Neural cell (in vitro differentiated cells): Measurements from ENCODE around the gene BICC1. TPM values are rescaled to one million over a fixed set of nuclear protein-coding genes. Genes with fewer than 3 reads are reported as not detected.

Experiments used
- H2AFZ ChIP-seq: fragments of 200-600, 300-800 bp; sonication (generic), shearing (Covaris generic); 2 replicates; pipeline ENCODE4 v1.6.0; 2014; ENCODE audit warnings: low read depth, mild to moderate bottlenecking, antibody characterized with exemption, low read length, moderate library complexity
- H3F3A ChIP-seq: fragments of 200-600 bp; shearing (Covaris generic); 2 replicates; pipeline ENCODE4 v1.6.1; 2016; ENCODE audit warnings: mild to moderate bottlenecking, moderate library complexity, mixed read lengths, antibody characterized with exemption, low read length; ENCODE audit not compliant: insufficient read depth, poor library complexity, severe bottlenecking
- H3K27ac ChIP-seq: fragments of 200-600, 300-800 bp; sonication (generic), shearing (Covaris generic); 2 replicates; pipeline ENCODE4 v1.5.1; 2014; ENCODE audit warnings: mild to moderate bottlenecking, low read length, moderate library complexity
- H3K27me3 ChIP-seq: fragments of 300-800, 200-600 bp; sonication (generic), shearing (Covaris generic); 2 replicates; pipeline ENCODE4 v1.6.0; 2014; ENCODE audit warnings: mild to moderate bottlenecking, low read depth, low read length, moderate library complexity; ENCODE audit not compliant: insufficient read depth
- H3K36me3 ChIP-seq: fragments of 300-800, 200-600 bp; sonication (generic), shearing (Covaris generic); 2 replicates; pipeline ENCODE4 v1.5.1; 2014; ENCODE audit warnings: mild to moderate bottlenecking, antibody characterized with exemption, low read length, moderate library complexity; ENCODE audit not compliant: insufficient read depth
- H3K4me2 ChIP-seq: fragments of 300-800, 200-600 bp; sonication (generic), shearing (Covaris generic); 2 replicates; pipeline ENCODE4 v1.6.0; 2014; ENCODE audit warnings: mild to moderate bottlenecking, low read length
- H3K4me3 ChIP-seq: fragments of 300-800, 200-600 bp; sonication (generic), shearing (Covaris generic); 2 replicates; pipeline ENCODE4 v1.5.1; 2014; ENCODE audit warnings: mild to moderate bottlenecking, low read length, moderate library complexity
- H3K79me2 ChIP-seq: fragments of 200-600 bp; shearing (Covaris generic); replicated peaks from 2 replicates; pipeline ENCODE4 v1.6.0; 2014; ENCODE audit warnings: mild to moderate bottlenecking, low read length, moderate library complexity; ENCODE audit not compliant: insufficient read depth
- H3K9ac ChIP-seq: fragments of 300-800, 200-600 bp; sonication (generic), shearing (Covaris generic); 2 replicates; pipeline ENCODE4 v1.6.1; 2016; ENCODE audit warnings: mild to moderate bottlenecking, low read length, mixed read lengths
- H3K9me2 ChIP-seq: fragments of 200-600 bp; shearing (Covaris generic); 2 replicates; pipeline ENCODE4 v1.6.1; 2016; ENCODE audit warnings: mild to moderate bottlenecking, low read length, mixed read lengths; ENCODE audit not compliant: insufficient read depth
- H3K9me3 ChIP-seq: fragments of 200-600, 300-800 bp; sonication (generic), shearing (Covaris generic); 2 replicates; pipeline ENCODE4 v1.6.1; 2016; ENCODE audit warnings: mild to moderate bottlenecking, mixed run types, low read length, moderate library complexity, mixed read lengths
- H4K20me1 ChIP-seq: fragments of 200-600 bp; shearing (Covaris generic); 2 replicates; pipeline ENCODE4 v1.6.1; 2016; ENCODE audit warnings: mild to moderate bottlenecking, mixed run types; ENCODE audit not compliant: insufficient read depth
- CTCF ChIP-seq: fragments of 450-650 bp; IDR thresholded peaks from 2 replicates; pipeline ENCODE4 v1.5.1; 2014; ENCODE audit warnings: antibody characterized with exemption, mild to moderate bottlenecking, moderate library complexity; ENCODE audit not compliant: poor library complexity, severe bottlenecking
- EP300 ChIP-seq: fragments of 450-650 bp; conservative IDR thresholded peaks from 2 replicates; pipeline ENCODE4 v1.6.1; 2014; ENCODE audit warnings: antibody characterized with exemption, mild to moderate bottlenecking, moderate library complexity; ENCODE audit not compliant: poor library complexity, severe bottlenecking
- EZH2 ChIP-seq: fragments of 200-600, 300-800 bp; shearing (Covaris generic), sonication (generic); IDR thresholded peaks from 2 replicates; pipeline ENCODE4 v1.6.1; 2014; ENCODE audit warnings: antibody characterized with exemption, low read length, borderline replicate concordance, mild to moderate bottlenecking; ENCODE audit not compliant: insufficient read depth, poor library complexity, severe bottlenecking
- MXI1 ChIP-seq: fragments of 450-650 bp; conservative IDR thresholded peaks from 2 replicates; pipeline ENCODE4 v1.6.1; 2014; ENCODE audit warnings: antibody characterized with exemption, mild to moderate bottlenecking; ENCODE audit not compliant: poor library complexity, severe bottlenecking
- POLR2AphosphoS5 ChIP-seq: IDR thresholded peaks from 2 replicates; pipeline ENCODE4 v1.6.1; 2012
- RAD21 ChIP-seq: fragments of 450-650 bp; conservative IDR thresholded peaks from 2 replicates; pipeline ENCODE4 v1.6.1; 2014; ENCODE audit warnings: antibody characterized with exemption, mild to moderate bottlenecking, moderate library complexity
- REST ChIP-seq: IDR thresholded peaks from 2 replicates; pipeline ENCODE4 v1.6.1; 2012; ENCODE audit warnings: borderline replicate concordance
- SMC3 ChIP-seq: fragments of 450-650 bp; conservative IDR thresholded peaks from 2 replicates; pipeline ENCODE4 v1.6.1; 2014; ENCODE audit warnings: antibody characterized with exemption, mild to moderate bottlenecking, moderate library complexity; ENCODE audit not compliant: poor library complexity
- TAF1 ChIP-seq: IDR thresholded peaks from 2 replicates; pipeline ENCODE4 v1.6.1; 2012; ENCODE audit warnings: low read depth
- polyA plus RNA-seq: library from polyadenylated mRNA; depleted of rRNA; stranded (reverse); fragments of >200 nt; gene quantifications from 2 replicates; pipeline ENCODE4 v1.2.3, GENCODE V29; 2014

BICC1 gene
- polyA plus RNA-seq, 1 donor from 2014 or later = 7.6 TPM

GRCh38 chr10:58554316-58554715, 41.6 kb downstream of the BICC1 start:
- Histone ChIP-seq H3K9me3 (no peaks in the 10 kb centered on the region), H3K4me2 (no peak overlapping the region), H2AFZ (no peak overlapping the region), H3F3A (no peaks in the 10 kb centered on the region), H4K20me1 (no peaks in the 10 kb centered on the region), H3K27me3 (no peaks in the 10 kb centered on the region), H3K36me3 (no peaks in the 10 kb centered on the region), H3K9me2 (no peaks in the 10 kb centered on the region), H3K4me3 (no peak overlapping the region), H3K79me2 (no peaks in the 10 kb centered on the region), H3K27ac (no peak overlapping the region), H3K9ac (no peak overlapping the region)
- TF ChIP-seq REST = no peak
- TF ChIP-seq RAD21 = no peak
- no peak for TF ChIP-seq MXI1
- TF ChIP-seq EZH2 = no peak
- TF ChIP-seq SMC3 = no peak
- TF ChIP-seq EP300 = no peak
- TF ChIP-seq CTCF = no peak

- H2AFZ ChIP-seq = no peak overlapping the region
- no peaks in the 10 kb centered on the region for H3K79me2 ChIP-seq
- H3F3A ChIP-seq = no peaks in the 10 kb centered on the region
- TF ChIP-seq EP300 (no peak), EZH2 (no peak), REST (no peak), TAF1 (no peak), POLR2AphosphoS5 (no peak), RAD21 (no peak), CTCF (no peak), SMC3 (no peak), MXI1 (no peak)
- H3K9ac ChIP-seq = no peak overlapping the region
- no peaks in the 10 kb centered on the region for H3K36me3 ChIP-seq
- no peak overlapping the region for H3K4me2 ChIP-seq
- no peak overlapping the region for H3K27ac ChIP-seq
- no peaks in the 10 kb centered on the region for H3K9me2 ChIP-seq
- no peaks in the 10 kb centered on the region for H3K27me3 ChIP-seq
- H4K20me1 ChIP-seq = no peaks in the 10 kb centered on the region
- no peaks in the 10 kb centered on the region for H3K9me3 ChIP-seq
- no peak overlapping the region for H3K4me3 ChIP-seq
Measured at GRCh38 chr10:58555170-58555929, 42.7 kb downstream of the BICC1 start.
